ENCODE measurements around the gene HEATR5B.

DNA sequence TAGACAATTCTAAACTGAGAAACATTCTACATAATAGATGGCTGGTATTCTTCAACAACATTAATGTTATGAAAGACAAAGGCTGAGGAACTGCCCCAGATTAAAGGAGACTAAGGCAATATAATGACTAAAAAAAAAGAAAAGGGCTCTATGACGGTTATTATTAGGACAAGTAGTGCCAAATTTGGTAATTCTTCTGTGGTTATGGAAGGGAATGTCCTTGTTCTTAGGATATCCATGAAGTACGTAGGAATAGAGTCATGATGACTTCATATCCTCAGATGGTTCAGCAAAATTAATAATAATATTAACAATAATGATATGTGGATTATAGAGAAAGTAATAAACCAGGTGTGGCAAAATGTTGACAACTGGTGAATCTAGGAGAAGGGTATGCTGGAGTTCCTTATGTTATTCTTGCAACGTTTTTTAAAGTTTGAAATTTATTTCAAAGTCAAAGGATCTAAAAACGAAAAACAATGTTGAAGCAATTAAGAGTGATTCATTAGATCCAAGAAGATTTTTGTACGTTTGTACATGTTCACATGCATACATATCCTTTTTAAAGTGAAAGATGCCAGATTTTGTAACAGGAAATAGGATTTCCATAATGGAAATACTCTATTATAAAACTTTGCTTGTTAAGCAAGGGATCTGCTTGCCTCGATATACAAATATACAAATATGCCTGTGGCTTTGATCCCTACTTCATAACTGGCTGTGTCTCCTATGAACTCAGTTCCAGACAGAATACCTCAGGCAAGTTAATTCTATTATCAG lies 90.1 kb downstream of the HEATR5B start:
- TF ChIP-seq, protein P1, sequence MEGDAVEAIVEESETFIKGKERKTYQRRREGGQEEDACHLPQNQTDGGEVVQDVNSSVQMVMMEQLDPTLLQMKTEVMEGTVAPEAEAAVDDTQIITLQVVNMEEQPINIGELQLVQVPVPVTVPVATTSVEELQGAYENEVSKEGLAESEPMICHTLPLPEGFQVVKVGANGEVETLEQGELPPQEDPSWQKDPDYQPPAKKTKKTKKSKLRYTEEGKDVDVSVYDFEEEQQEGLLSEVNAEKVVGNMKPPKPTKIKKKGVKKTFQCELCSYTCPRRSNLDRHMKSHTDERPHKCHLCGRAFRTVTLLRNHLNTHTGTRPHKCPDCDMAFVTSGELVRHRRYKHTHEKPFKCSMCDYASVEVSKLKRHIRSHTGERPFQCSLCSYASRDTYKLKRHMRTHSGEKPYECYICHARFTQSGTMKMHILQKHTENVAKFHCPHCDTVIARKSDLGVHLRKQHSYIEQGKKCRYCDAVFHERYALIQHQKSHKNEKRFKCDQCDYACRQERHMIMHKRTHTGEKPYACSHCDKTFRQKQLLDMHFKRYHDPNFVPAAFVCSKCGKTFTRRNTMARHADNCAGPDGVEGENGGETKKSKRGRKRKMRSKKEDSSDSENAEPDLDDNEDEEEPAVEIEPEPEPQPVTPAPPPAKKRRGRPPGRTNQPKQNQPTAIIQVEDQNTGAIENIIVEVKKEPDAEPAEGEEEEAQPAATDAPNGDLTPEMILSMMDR (IDR thresholded peaks at IDR 0.05), result no peak
- no peak for TF ChIP-seq EZH2 (IDR thresholded peaks at IDR 0.05; ENCODE audit: borderline replicate concordance, insufficient read depth, low read depth, low read length, poor library complexity, severe bottlenecking)
